GM21825 (cell line): ENCODE measurements around the gene GTF2H4.

Experiments used
- ATAC-seq: cut with Tn5 transposase; IDR thresholded peaks from one replicate; pipeline ENCODE4 v1.9.1; 2021; ENCODE audit warnings: mild to moderate bottlenecking, moderate library complexity; ENCODE audit not compliant: unreplicated experiment

Gene GTF2H4

DNA sequence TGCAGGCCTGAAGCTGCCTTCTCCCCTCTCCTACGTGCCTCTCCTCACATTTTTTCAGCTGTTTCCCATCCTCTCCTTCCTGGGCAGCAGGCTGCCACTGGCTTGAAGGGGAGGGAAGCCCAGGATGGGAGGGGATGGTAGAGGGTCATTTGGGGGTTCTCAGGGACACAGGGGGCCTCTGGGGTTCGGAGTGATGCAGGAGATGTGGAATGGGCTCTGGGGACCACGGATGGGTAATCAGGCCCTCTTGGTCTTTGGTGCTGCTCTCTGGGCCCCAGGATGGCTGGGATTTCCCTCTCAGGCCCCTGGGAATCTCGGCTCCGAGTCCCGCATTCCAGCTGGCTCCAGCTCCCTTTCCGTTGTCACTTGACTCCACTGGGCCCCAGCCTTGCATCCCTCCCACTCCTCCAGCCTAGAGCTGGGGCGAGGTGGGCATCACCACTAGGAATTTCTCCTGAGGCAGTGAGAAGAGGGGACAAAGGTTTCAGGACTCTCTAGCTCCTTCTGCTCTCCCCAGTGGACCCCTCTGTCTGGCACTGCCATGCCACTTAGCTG is 25.7 kb upstream of the GTF2H4 start:
- no peak for ATAC-seq

DNA sequence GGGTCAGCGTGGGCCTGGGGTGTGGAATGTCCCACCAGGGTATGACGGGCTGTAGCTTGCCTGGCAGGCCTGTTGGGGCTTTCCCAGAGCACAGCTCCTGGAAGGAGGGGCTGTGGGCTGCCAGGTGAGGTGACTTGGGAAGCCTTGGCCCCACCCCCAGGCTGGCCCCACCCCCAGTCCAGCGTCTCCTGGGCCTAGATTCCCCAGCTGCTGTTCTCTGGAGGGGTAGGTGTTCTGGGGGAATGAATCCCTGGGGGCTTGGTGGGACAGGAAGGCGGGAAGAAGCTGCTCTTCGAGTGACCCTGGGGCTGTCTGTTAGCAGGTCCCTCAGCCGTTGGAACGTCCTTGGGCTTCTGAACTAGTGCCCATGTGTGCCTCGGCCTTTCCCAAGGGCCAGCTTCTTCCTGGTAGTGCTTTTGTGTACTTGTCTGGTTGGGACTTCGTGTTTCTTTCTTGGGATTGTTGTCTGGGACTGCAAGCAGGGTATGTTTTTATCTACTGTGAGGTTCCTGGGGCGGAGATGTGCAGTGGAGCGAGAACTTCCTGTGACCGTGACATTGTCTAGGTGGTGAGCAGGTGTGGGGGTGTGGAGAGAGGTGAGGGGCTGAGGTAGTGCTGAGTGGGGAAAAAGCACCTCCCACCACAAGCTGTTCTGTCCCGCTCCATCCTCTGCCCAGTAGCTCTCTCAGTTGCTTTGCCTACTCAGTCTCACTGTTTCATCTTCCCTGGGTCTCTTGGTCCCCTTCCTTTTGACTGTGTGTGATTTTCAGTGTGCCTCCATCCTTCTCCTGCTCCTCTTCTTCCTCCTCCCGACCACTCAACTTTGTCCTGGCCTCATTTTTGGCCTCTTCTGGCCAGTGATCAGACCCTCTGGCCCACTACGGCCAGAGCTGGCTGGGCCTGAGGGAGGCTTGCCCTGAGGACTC is 25.0 kb upstream of the GTF2H4 start:
- no peak for ATAC-seq

DNA sequence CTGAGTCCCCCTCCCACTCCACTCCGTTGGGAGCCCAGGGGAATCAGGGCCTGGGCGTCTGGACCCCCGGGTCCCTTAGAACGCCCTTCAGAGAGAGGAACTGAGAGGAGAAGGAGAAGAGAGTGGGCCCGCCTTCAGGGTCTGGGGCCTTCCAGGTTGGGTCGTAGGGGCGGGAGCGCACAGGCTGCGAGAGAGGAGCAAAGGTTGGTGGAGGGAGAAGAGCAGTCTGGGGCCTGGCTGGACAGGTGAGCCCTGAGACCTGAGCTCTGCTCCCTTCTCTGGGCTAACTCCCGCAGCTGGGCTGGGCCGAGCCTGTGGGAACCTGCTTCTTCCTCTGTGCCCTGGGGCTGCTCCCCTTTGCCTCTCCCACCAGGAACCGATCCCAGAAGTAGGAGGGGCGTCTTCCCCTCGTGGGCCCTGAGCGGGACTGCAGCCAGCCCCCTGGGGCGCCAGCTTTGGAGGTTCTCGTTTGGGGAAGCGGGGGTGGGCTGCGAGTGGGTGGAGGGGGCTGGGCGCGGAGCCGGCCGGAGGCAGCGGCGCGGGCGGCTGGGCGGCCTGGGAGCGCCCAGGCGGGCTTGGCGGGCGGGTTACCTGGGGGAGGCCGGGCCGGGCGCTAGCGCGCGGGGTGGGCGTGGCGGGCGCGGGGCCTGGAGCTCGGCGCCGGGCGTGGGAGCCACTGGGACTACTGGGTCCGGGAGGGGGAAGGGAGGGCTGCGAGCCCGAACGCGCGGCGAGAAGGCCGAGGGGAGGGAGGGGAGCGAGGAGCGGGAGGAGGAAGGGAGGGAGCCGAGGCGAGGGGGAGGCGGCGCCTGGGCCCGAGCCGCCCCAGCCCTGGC is 24.1 kb upstream of the GTF2H4 start, which contains the start of gene DDR1:
TSS of gene DDR1 (plus strand) at position 835 of the 836 bp plus-strand sequence. CDS start 4,211 bp downstream, outside the sequence.
- ATAC-seq = peak; percentile 33

DNA sequence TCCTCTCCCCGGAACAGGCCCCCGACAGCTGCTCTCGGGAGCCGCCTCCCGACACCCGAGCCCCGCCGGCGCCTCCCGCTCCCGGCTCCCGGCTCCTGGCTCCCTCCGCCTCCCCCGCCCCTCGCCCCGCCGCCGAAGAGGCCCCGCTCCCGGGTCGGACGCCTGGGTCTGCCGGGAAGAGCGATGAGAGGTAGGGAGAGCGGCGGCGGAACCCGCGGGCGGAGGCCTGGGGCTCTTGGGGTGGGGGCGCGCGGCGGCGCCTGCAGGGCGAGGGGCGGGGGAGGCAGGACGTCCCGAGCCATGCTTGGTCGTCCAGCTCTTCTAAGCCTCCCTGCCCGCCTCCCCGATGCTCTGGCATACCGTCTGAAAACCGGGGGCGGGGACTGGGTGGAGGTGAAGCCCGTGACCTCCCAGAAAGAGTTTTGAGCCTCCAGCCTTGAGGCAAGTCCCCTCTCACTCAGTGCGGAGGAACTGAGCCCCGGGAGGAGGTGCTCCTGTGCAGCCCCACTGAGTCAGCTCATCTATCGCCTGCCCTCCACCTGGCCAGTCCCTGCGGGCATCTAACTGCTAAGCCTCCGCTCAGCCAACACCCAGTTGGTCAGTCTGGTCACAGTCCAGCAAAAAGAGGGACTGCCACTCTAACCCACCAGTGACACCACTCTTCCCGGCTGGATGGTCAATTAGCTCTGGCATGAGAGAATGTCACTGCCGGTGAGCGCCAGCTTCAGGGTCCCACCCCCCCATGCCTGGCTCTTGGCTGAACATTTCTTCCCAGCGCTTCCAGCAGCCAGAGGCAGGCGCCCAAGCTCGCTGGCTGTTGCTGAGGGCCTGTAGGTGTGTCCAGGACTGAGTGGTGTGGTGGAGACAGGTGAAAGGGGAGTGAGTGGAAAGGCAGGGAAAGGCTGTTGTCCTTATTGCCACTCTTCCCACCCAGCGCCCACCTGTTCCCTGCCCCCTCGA is 23.2 kb upstream of the GTF2H4 start:
- no peak for ATAC-seq

DNA sequence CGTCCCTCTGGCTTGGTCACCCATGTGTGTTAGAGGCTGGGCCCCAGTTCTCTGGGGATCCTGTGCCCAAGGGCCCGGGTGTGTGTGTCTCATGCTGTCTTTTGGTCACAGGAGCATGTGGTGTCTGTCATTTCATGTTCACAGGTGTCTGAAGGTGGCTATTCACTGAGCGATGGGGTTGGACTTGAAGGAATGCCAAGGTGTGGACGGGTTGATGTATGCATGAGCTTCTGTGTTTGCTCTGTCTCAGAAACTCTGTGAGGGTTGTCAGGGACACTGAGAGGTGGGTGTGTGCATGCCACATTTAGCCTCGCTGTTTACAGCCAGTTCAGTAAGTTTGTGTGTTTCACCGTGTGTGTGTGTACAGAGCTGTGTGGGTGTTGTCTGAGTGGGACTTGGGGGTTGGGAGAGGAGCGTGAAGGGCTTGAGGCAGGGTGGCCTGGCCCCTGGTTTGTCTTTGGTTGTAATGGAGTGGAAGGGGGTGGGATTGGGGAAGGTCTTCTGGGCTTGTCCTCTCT is 22.5 kb upstream of the GTF2H4 start:
- ATAC-seq = no peak

DNA sequence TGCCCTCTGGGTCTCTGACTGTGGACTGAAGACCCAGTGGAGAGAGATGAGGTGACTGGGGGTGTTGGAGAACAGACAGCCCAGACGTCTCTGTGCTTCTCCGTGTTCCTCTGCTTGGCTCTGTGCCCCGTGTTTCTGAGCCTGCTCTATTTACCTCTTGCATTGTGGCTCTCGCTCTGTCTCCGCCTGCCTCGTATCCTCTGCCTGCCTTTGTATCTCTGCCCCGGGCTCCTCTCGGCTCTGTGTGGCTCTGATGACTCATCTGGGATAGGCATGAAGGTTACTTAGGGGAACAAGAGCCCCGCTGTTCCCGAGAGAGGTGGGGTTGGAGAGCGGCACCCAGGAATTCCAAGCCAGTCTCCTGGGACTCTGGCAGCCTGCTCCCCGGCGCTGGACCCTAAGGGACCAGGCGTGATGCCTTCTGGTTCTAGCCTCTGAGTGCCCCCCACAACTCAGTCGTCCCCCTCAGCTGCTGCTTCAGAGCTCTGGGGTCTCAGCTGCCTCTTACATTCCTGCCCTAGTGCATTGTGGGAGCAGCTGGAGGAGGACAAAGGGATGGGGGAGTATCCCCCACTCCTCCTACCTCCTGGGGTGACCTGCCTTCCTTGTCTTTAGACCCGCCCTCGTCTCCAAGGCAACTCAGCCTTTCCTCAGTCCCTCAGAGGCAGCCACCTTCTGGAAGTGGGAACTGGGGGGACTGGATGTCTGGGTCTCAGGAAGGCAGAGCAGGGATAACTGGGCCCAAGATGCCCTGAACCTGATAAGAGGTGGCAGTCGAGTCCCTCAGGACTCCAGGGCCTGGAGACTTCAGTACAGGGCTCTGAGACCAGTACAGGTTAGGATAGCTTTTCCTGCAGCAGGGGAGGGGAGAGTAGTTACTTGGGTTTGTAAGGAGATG is 21.8 kb upstream of the GTF2H4 start:
- no peak for ATAC-seq

DNA sequence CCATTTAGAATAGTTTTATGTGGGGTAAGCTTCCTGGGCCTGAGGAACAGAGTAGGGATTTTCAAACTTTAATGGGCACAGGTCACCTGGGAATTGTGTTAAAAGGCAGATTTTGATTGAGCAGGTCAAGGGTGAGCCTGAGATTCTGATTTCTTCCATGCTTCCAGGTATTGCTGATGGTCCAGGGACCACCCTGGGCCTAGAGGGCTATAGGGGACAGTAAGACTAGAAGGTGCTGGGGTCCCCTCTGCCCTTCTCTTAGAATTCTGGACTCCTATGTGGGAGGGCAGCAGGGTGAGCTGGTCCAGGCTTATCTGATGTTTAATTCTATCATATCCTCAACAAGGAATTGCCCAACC is 21.1 kb upstream of the GTF2H4 start:
- no peak for ATAC-seq

DNA sequence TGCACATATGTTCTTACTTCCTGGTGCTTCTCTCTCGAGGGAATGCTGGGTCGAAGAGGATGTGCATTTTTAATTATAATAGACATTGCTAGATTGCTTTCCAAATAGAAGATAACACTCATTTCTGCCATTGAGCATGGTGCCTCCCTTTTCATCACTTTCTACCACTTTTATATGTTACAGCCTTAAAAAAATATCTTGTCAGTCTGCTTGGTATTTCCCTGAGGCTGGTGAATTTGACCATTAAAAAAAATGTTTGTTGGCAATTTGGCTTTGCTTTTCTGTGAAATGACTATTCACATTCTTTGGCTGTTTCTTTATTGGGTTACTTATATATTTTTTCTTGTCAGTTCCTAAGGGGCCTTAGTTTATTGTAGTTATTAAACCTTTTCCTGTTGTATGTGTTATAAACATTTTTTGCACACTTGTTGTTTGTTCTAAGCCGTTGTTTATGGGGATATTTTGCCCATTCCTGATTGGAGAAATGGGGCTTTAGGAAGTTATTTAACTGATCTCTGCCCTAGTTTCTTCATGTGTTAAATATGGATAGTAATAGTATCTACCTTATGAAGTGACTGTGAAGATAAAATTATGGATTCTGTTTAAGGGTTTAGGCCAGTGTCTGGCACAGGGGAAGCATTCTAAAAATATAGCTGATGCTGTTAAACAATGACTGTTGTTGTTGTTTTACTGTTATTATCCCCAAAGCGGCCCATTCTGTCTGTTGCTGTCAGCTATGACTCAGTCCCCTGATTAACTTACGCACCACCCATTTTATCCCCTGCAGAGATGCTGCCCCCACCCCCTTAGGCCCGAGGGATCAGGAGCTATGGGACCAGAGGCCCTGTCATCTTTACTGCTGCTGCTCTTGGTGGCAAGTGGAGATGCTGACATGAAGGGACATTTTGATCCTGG is 19.8 kb upstream of the GTF2H4 start:
- no peak for ATAC-seq

DNA sequence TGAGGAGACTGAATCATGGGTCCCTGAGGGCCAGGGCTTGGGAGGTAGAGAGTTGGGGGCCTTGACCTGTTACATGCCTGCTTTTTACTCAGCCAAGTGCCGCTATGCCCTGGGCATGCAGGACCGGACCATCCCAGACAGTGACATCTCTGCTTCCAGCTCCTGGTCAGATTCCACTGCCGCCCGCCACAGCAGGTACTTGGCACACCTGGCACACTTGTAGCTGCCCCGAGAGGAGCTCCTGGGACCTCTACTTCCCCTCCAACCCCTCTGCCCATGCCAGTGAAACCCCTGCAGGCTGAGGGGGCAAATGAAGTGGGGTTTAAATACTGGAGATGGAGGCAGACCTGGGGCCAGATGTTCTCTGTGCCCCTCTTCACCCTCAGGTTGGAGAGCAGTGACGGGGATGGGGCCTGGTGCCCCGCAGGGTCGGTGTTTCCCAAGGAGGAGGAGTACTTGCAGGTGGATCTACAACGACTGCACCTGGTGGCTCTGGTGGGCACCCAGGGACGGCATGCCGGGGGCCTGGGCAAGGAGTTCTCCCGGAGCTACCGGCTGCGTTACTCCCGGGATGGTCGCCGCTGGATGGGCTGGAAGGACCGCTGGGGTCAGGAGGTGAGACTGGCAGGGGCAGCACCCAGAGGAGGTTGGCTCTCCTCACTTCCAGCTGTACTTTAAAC is 19.1 kb upstream of the GTF2H4 start:
- ATAC-seq = no peak

DNA sequence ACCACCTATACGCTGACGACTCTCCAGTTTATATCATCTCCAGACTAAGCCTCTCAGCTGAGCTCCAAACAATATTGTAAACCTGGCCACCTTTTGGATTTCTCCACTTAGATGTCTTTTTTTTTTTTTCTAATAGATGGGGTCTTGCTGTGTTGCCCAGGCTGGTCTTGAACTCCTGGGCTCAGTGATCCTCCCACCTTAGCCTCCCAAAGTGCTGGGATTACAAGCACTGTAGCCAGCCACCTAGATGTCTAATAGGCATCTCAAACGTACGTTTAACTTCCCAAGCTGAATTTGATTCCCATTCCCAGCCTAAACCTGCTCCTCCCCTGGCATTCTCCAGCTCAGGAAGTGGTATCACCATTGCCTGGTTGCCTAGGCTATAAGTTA is 18.5 kb upstream of the GTF2H4 start:
- ATAC-seq = no peak

DNA sequence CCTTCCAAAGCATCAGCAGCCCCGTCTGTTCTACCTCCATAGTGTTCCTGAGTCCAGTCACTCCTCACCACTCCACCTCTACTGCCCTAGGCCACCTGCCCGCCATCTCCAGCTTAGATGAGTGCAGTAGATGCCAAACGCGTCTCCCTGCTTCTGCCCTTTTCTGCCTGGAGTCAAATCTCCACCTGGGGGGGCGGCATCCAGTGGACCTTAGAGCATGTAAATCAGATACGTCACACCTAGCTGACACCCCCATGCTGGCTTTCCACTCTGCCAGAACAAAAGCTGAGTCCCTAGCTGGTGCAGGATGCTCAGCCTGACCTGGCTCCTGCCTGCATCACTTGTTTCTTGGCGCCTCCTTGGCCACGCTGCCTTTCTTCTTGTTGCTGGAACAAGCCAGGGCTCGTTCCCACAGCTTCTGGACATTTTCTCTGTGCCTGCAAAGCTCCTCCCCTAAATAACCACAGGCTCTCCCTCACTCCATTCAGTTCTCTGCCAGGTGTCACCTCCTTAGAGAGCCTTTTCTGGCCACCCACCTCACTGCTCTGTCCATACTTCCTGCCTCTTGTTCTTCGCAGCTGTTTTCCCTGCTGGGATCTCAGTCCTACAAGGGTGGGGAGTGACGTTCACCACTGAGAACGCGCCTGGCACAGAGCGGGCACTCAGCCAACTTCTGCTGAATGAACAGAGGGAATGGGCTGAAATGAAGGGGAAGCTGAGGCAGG is 17.9 kb upstream of the GTF2H4 start:
- ATAC-seq = no peak

DNA sequence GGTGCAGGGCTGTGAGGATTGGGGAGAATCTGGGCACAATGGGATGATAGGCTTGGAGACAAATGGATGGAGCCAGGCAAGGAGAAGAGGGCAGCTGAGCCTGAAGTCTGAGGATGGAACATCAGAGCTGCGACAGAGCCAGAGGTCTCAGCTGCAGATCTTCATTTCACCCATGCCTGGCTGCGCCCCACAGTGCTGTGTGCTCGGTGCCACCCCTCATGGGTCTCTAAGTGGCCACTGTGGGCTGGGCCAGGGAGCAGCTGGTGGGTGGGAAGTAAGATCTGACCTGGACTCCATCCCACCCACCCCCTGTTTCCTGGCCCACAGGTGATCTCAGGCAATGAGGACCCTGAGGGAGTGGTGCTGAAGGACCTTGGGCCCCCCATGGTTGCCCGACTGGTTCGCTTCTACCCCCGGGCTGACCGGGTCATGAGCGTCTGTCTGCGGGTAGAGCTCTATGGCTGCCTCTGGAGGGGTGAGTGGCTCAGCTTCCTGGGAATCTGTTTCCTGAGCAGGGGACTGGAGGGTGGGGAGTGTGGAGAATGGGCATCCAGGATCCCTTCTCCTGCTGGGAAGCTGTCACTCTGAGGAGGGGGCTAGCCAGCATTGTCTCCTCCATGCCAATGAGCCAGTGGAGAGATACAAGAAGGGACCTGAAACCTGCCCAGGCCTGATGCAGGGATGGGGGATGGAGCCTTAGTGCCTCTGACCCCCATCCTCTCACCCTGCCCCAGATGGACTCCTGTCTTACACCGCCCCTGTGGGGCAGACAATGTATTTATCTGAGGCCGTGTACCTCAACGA is 17.2 kb upstream of the GTF2H4 start:
- ATAC-seq = no peak

DNA sequence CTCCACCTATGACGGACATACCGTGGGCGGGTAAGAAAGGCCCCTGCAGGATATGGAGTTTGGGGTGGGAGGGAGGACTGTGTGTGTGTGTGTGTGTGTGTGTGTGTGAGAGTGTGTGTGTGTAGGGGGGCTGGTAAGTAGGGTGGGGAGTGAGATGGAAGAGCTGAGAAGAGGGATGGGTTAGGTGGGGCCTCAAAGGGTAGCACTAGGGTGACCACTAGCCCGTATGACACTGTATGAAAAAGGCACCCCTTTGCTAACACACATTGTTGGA is 16.6 kb upstream of the GTF2H4 start:
- no peak for ATAC-seq

DNA sequence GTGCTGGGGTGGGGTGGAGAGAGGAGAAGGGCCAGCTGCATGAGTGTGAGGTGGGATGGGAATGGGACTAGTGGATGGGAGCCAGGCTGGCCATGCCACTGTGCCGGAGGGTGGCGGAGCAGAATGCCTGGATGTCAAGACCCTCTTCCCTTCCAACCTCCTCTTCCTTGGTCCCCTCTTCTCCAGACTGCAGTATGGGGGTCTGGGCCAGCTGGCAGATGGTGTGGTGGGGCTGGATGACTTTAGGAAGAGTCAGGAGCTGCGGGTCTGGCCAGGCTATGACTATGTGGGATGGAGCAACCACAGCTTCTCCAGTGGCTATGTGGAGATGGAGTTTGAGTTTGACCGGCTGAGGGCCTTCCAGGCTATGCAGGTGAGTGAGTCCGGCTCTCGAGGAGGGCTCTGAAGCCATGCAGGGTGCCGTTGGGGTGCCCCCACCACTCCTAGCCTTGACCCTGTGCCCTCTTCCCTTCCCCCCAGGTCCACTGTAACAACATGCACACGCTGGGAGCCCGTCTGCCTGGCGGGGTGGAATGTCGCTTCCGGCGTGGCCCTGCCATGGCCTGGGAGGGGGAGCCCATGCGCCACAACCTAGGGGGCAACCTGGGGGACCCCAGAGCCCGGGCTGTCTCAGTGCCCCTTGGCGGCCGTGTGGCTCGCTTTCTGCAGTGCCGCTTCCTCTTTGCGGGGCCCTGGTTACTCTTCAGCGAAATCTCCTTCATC is 16.0 kb upstream of the GTF2H4 start:
- ATAC-seq = no peak

DNA sequence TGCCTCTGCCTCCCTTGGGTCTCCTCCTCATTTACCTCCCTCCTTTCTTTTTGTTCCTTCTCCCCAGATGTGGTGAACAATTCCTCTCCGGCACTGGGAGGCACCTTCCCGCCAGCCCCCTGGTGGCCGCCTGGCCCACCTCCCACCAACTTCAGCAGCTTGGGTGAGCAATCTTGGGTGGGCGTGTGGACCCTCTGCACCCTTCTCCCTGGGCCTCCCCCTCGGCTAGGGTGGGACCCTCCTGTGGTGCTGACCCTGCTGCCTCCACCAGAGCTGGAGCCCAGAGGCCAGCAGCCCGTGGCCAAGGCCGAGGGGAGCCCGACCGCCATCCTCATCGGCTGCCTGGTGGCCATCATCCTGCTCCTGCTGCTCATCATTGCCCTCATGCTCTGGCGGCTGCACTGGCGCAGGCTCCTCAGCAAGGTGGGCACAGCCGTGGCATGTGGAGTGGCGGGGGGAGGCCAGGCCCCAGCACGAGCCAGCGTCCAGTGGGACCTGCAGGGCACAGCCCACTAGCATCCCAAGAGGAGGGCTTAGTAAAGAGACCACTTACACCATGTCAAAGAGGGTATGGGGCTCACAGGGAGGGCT is 14.9 kb upstream of the GTF2H4 start:
- ATAC-seq = no peak
